ENCODE data around the gene SPINT2.

The SPINT2 gene

DNA sequence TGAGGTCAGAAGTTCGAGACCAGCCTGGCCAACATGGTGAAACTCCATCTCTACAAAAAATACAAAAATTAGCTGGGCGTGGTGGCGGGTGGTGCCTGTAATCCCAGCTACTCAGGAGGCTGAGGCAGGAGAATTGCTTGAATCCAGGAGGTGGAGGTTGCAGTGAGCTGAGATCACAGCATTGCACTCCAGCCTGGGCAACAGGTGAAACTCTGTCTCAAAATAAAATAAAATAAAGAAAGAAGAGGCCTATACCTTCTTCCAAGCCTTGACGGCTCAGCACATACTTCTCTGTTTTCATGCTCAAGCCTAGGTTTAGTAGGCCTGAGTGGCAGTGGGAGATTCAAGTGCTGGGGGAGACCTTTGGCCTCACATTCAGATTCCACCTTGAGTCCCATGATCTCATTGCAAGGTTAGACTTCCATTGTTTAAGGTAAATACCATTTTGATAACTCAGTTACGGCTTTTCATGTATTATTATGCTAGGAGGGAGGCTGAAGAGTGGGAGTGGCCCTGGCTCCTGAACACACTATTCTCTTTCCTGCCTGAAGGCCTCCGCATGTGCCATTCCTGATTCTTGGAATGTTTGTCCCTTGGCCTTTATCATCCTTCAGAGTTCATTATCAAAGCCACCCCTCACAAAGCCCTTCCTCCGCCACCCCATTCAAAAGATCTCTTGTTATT, 1.6 kb upstream of the SPINT2 start:
- no peak overlapping the region for H3K9ac ChIP-seq (ENCODE audit: low read depth, low read length)
- H3K27me3 ChIP-seq (ENCODE audit: control insufficient read depth, insufficient read depth, low read length) = no peaks in the 10 kb centered on the region
- H3K9me3 ChIP-seq (ENCODE audit: control insufficient read depth, insufficient read depth, low read length) = no peaks in the 10 kb centered on the region
- H3K4me3 ChIP-seq (ENCODE audit: low read depth, low read length) = no peak overlapping the region
- peaks cover 21% of the 10 kb centered on the region for H3K4me1 ChIP-seq (ENCODE audit: control insufficient read depth, insufficient read depth, low read length)
- no peaks in the 10 kb centered on the region for H3K36me3 ChIP-seq (ENCODE audit: control insufficient read depth, insufficient read depth, low read length)

DNA sequence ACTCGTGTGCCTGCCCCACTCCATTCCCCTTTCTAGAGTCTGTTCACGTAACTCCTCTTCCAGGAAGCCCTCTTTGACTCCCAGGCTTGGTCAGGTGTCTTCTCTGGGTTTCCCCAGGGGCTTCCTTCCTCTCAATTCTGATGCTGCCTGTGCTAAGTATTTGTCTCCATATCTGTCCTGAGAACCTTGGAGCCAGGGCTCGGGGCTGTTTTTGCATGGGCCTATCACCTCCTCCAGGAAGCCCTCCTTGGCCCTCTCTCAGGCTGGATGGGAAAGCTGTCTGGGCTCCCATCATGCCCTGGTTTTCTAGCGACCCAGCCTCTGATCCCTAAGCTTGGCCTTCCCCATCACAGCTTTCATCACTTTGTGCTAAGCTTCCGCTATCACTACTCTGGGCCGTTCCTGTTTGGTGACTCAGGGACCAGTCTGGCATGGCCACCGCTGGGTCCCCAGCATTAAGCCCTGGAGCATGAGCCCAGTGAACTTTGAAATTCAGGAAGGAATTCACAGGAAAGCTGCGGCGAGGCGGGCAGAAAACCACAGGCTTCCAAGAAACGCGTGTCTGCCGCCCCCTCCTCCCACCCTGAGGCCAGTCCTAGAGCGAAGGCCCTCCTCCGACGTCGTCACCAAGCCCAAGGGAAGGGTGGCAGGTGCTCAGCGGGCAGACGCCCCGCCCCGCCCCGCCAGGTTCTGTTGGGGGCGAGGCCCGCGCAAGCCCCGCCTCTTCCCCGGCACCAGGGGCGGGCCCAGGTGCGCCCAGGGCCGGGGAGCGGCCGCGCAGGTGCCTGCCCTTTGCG, 486 bp upstream of the SPINT2 start:
- no peaks in the 10 kb centered on the region for H3K27me3 ChIP-seq (ENCODE audit: control insufficient read depth, insufficient read depth, low read length)
- H3K4me3 ChIP-seq (ENCODE audit: low read depth, low read length) = peak overlapping the region; percentile 84
- H3K4me1 ChIP-seq (ENCODE audit: control insufficient read depth, insufficient read depth, low read length) = peaks cover 28% of the 10 kb centered on the region
- H3K9me3 ChIP-seq (ENCODE audit: control insufficient read depth, insufficient read depth, low read length) = no peaks in the 10 kb centered on the region
- no peaks in the 10 kb centered on the region for H3K36me3 ChIP-seq (ENCODE audit: control insufficient read depth, insufficient read depth, low read length)
- H3K9ac ChIP-seq (ENCODE audit: low read depth, low read length) = peak overlapping the region; percentile 82

DNA sequence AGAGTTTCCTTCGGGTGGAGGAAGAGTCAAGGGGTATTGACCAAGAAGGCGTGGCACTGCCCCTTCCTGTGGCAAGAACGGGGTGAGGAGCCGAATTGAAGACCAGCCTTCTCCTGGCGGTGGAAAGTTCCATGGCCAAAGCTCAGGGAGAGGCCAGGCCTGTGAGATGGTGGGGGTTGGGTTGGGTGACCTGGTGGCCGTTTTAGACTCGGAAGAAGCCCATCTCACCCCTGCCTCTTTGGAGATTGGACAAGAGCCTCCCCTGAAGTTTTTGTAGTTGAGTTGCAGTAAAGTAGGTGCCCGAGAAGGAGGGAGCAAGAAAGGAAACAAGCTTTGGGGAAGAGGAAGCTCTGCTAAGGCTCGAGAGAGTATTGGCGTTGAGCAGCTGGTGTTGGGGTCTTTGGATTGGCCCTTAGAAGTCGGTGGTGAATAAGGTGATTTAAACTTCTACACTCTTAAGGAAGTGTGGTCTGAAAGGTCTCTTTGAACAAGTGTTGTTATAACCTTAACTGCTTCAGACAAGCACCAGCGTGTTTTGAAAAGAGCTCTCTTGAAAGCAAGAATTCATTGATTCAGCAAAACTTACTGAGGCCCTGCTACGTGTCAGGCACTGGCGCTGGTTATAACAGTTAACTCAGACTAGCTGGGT, 964 bp downstream of the SPINT2 start:
- peaks cover 31% of the 10 kb centered on the region for H3K4me1 ChIP-seq (ENCODE audit: control insufficient read depth, insufficient read depth, low read length)
- H3K9ac ChIP-seq (ENCODE audit: low read depth, low read length) = peak overlapping the region; percentile 82

DNA sequence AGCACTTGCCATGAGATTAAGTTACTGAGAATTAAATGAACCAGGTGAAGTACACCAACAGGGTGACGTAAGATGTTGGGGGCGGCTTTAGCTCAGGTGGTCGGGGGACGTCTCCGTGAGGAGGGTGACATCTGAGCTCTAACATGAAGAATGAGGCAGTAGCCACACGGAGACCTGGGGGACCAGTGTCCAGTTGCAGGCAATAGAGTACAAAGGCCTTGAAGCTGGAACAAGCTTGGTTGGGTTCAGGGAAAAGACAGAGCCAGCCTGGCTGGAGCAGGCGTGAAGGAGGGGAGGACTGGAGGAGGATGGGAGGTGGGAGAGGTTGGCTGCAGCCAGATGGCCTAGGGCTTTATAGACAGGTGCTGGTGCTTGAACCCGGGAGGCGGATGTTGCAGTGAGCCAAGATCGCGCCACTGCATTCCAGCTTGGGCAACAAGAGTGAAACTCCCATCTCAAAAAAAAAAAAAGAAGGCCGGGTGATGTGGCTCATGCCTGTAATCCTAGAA, 1.6 kb downstream of the SPINT2 start:
- H3K4me3 ChIP-seq (ENCODE audit: low read depth, low read length) = peak overlapping the region; percentile 84
- peaks cover 33% of the 10 kb centered on the region for H3K4me1 ChIP-seq (ENCODE audit: control insufficient read depth, insufficient read depth, low read length)
- H3K9ac ChIP-seq (ENCODE audit: low read depth, low read length) = no peak overlapping the region
- H3K36me3 ChIP-seq (ENCODE audit: control insufficient read depth, insufficient read depth, low read length) = no peaks in the 10 kb centered on the region
- no peaks in the 10 kb centered on the region for H3K27me3 ChIP-seq (ENCODE audit: control insufficient read depth, insufficient read depth, low read length)
- H3K9me3 ChIP-seq (ENCODE audit: control insufficient read depth, insufficient read depth, low read length) = no peaks in the 10 kb centered on the region

More for the DNA sequence above, 964 bp downstream of the SPINT2 start:
- peak overlapping the region; percentile 84 for H3K4me3 ChIP-seq (ENCODE audit: low read depth, low read length)
- H3K9me3 ChIP-seq (ENCODE audit: control insufficient read depth, insufficient read depth, low read length) = no peaks in the 10 kb centered on the region
- no peaks in the 10 kb centered on the region for H3K36me3 ChIP-seq (ENCODE audit: control insufficient read depth, insufficient read depth, low read length)
- no peaks in the 10 kb centered on the region for H3K27me3 ChIP-seq (ENCODE audit: control insufficient read depth, insufficient read depth, low read length)

DNA sequence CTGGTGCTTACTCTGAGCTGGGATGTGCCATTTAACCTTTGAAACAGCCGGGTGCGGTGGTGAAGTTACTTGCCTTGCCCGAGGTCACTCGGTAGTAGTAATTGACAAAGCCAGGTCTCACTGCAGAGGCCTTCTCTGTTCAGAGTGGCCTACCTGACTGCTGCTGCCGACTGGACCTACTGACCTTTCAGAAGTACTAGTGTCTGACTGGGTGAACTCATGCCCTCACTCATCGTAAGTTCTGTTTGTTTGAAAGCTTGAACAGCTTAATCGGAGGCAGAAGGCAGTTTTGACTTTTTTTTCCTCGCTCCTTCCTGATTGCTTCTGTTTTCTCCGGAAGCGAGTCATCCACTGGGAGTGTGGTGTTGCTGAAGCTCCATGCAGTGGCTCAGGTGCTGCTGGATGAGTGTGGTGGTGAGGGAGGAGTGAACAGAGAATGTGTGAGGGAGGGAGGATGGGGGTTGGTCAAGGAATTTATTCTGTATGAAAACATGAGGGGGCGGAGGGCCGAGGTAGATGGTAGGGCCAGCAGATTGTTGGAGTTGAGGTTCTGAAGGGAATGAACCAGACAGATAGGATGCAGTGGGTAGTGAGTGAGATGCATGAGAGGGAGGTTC, 2.7 kb downstream of the SPINT2 start:
- Histone ChIP-seq H3K36me3 (ENCODE audit: control insufficient read depth, insufficient read depth, low read length) (no peaks in the 10 kb centered on the region), H3K4me3 (ENCODE audit: low read depth, low read length) (peak overlapping the region; percentile 18), H3K9me3 (ENCODE audit: control insufficient read depth, insufficient read depth, low read length) (no peaks in the 10 kb centered on the region), H3K4me1 (ENCODE audit: control insufficient read depth, insufficient read depth, low read length) (peaks cover 33% of the 10 kb centered on the region), H3K27me3 (ENCODE audit: control insufficient read depth, insufficient read depth, low read length) (no peaks in the 10 kb centered on the region), H3K9ac (ENCODE audit: low read depth, low read length) (peak overlapping the region; percentile 50)

DNA sequence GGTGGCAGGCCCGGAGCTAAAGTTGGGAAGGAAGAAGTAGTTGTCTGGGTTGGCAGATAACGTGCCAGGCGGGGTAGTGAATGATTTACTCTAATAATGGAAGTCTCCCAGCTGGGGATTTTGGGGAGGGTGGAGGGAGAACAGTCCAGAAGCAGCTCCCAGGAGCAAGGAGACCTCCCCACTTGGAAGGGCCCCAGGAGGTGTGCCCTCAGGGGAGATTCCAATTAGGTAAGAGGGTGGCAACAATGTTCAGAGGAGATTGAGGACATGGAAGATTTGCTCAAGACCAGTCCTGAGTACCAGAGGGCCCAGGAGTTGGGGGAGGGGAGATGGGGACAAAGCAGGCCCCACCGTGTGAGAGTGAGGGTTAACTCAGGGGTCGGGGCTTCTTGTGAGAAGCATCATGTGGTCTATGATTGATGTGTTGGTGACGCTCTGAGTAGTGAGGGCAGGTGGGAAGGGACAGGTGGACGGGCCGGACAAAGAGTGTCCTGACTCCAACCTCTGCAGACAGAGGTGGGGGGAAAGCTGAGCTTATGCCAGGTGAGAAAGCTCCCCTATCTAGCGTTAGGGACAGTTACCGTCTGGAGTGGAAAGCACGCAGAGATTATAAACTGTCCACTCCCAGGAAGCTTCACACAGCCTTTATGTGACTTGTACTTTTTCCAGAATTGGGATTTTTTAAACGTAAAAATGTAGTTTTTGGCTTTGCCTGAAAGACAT, 3.5 kb downstream of the SPINT2 start:
- peaks cover 33% of the 10 kb centered on the region for H3K4me1 ChIP-seq (ENCODE audit: control insufficient read depth, insufficient read depth, low read length)

DNA sequence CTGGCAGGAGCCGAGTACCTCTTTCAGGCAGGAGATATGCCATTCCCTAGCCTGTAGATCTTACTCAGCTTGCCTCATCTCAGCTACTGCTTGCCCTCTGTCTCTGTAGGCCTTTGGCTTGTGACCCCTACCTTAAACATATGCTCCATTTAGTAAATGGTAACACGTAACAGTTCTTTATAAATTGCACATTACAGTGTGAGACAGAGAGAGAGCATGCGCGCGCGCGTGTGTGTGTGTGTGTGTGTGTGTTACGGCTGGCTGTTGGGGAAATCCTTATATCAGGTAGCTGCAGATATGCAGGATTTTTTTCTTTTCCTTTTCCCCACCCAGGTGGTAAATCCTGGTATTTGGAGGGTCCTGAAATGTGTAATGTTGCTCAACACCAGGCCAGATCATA, 4.2 kb downstream of the SPINT2 start:
- H3K9ac ChIP-seq (ENCODE audit: low read depth, low read length) = no peak overlapping the region
- H3K27me3 ChIP-seq (ENCODE audit: control insufficient read depth, insufficient read depth, low read length) = no peaks in the 10 kb centered on the region
- H3K4me3 ChIP-seq (ENCODE audit: low read depth, low read length) = no peak overlapping the region
- H3K9me3 ChIP-seq (ENCODE audit: control insufficient read depth, insufficient read depth, low read length) = no peaks in the 10 kb centered on the region
- H3K4me1 ChIP-seq (ENCODE audit: control insufficient read depth, insufficient read depth, low read length) = peaks cover 32% of the 10 kb centered on the region
- H3K36me3 ChIP-seq (ENCODE audit: control insufficient read depth, insufficient read depth, low read length) = no peaks in the 10 kb centered on the region

More for the DNA sequence above, 3.5 kb downstream of the SPINT2 start:
- Histone ChIP-seq H3K27me3 (ENCODE audit: control insufficient read depth, insufficient read depth, low read length) (no peaks in the 10 kb centered on the region), H3K36me3 (ENCODE audit: control insufficient read depth, insufficient read depth, low read length) (no peaks in the 10 kb centered on the region), H3K9me3 (ENCODE audit: control insufficient read depth, insufficient read depth, low read length) (no peaks in the 10 kb centered on the region), H3K9ac (ENCODE audit: low read depth, low read length) (no peak overlapping the region), H3K4me3 (ENCODE audit: low read depth, low read length) (peak overlapping the region; percentile 18)

GRCh38 chr19:38270587-38271167, 6.3 kb downstream of the SPINT2 start:
- Histone ChIP-seq H3K27me3 (ENCODE audit: control insufficient read depth, insufficient read depth, low read length) (no peaks in the 10 kb centered on the region), H3K9me3 (ENCODE audit: control insufficient read depth, insufficient read depth, low read length) (no peaks in the 10 kb centered on the region), H3K4me1 (ENCODE audit: control insufficient read depth, insufficient read depth, low read length) (peaks cover 27% of the 10 kb centered on the region), H3K4me3 (ENCODE audit: low read depth, low read length) (no peak overlapping the region), H3K9ac (ENCODE audit: low read depth, low read length) (no peak overlapping the region), H3K36me3 (ENCODE audit: control insufficient read depth, insufficient read depth, low read length) (no peaks in the 10 kb centered on the region)

- H3K27me3 ChIP-seq (ENCODE audit: control insufficient read depth, insufficient read depth, low read length) = no peaks in the 10 kb centered on the region
- no peaks in the 10 kb centered on the region for H3K36me3 ChIP-seq (ENCODE audit: control insufficient read depth, insufficient read depth, low read length)
- peaks cover 5% of the 10 kb centered on the region for H3K4me1 ChIP-seq (ENCODE audit: control insufficient read depth, insufficient read depth, low read length)
- H3K9ac ChIP-seq (ENCODE audit: low read depth, low read length) = no peak overlapping the region
- no peak overlapping the region for H3K4me3 ChIP-seq (ENCODE audit: low read depth, low read length)
- H3K9me3 ChIP-seq (ENCODE audit: control insufficient read depth, insufficient read depth, low read length) = no peaks in the 10 kb centered on the region
These were observed 9.1 kb downstream of the SPINT2 start for GRCh38 chr19:38273499-38273898.

- no peaks in the 10 kb centered on the region for H3K9me3 ChIP-seq (ENCODE audit: control insufficient read depth, insufficient read depth, low read length)
- no peak overlapping the region for H3K9ac ChIP-seq (ENCODE audit: low read depth, low read length)
These were observed 10.4 kb downstream of the SPINT2 start for GRCh38 chr19:38274739-38275138.

More at GRCh38 chr19:38274739-38275138, 10.4 kb downstream of the SPINT2 start:
- no peaks in the 10 kb centered on the region for H3K27me3 ChIP-seq (ENCODE audit: control insufficient read depth, insufficient read depth, low read length)
- peaks cover 5% of the 10 kb centered on the region for H3K4me1 ChIP-seq (ENCODE audit: control insufficient read depth, insufficient read depth, low read length)
- H3K4me3 ChIP-seq (ENCODE audit: low read depth, low read length) = no peak overlapping the region
- no peaks in the 10 kb centered on the region for H3K36me3 ChIP-seq (ENCODE audit: control insufficient read depth, insufficient read depth, low read length)
